SK-N-SH treated with all-trans-retinoic acid at 6 μM for 48 hours (cell line): ENCODE data around the gene SGF29.

Experiments used
- ARNTL ChIP-seq: fragments of 450-650 bp; formaldehyde crosslinking; IDR thresholded peaks from 2 replicates; pipeline ENCODE4 v1.5.0; 2020; ENCODE audit warnings: low read depth, mild to moderate bottlenecking, moderate library complexity, borderline replicate concordance
- ISL1 ChIP-seq: fragments of 250-450 bp; sonication (Bioruptor Pico); IDR thresholded peaks from 2 replicates; pipeline ENCODE4 v2.1.2; 2022; ENCODE audit warnings: mild to moderate bottlenecking, moderate library complexity
- OSR1 ChIP-seq: fragments of 250-450 bp; sonication (Bioruptor Pico); IDR thresholded peaks from 2 replicates; pipeline ENCODE4 v1.8.0; 2022; ENCODE audit warnings: moderate library complexity, mild to moderate bottlenecking, inconsistent platforms
- ZFP30 ChIP-seq: fragments of 450-650 bp; formaldehyde crosslinking; IDR thresholded peaks from 2 replicates; pipeline ENCODE4 v1.5.0; 2022; ENCODE audit warnings: mild to moderate bottlenecking, moderate library complexity

DNA sequence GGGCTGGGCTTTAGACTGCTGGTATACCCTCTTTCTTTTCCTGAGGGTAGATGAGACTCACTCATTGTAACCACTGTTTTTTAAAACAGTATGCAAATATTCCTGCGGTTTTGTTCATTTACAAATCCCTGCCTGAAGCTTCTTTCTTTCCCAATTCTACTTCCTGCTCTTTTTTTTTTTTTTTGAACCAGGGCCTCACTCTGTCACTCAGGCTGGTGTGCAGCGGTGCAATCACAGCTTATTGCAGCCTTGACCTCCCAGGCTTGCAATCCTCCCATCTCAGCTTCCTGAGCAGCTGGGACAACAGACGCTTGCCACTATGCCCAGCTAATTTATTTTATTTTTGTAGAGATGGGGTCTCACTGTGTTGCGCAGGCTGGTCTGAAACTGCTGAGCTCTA lies 64.2 kb downstream of the SGF29 start:
- TF ChIP-seq ZFP30 (CRISPR knock-in tag) = no peak
- TF ChIP-seq ARNTL (CRISPR knock-in tag) = no peak
- no peak for TF ChIP-seq ISL1 (CRISPR knock-in tag)
- no peak for TF ChIP-seq OSR1 (CRISPR knock-in tag)
